NCI-H2081 (cell line): ENCODE results near the gene NEIL1.
"Not testable (repeated sequence)": the region's sequence is repeated elsewhere in the genome, so short reads cannot be mapped to it uniquely, and the experiment has no call there.

ENCODE experiments used
- DNase-seq, 2 experiments: peaks; one replicate each; lab custom pipeline; 2025; lab: John Stamatoyannopoulos, UW

Gene NEIL1

GRCh38 chr15:75380773-75381172 lies 33.9 kb downstream of the NEIL1 start:
- no peak for DNase-seq

DNA sequence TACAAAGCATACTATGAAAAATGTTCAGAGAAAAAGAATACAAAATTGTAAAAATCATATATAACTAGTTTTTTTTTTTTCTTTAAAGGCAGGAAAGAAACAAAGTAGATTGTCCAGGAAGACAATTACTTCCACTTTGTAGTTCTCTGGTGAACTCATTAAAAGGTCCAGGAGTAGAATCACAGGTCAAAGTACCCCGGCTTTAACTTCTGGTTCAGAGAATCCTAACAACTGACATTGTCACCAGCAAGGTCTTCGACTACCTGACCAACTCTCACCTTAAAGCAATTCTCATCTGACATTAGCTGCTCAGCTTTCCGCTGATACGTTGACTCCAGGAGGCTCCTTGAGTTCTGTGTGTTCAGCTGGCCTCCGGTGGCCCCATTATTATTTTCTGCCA lies 37.1 kb downstream of the NEIL1 start:
- not testable (repeated sequence) for DNase-seq

GRCh38 chr15:75389791-75390382 lies 43.0 kb downstream of the NEIL1 start:
- DNase-seq = no peak

DNA sequence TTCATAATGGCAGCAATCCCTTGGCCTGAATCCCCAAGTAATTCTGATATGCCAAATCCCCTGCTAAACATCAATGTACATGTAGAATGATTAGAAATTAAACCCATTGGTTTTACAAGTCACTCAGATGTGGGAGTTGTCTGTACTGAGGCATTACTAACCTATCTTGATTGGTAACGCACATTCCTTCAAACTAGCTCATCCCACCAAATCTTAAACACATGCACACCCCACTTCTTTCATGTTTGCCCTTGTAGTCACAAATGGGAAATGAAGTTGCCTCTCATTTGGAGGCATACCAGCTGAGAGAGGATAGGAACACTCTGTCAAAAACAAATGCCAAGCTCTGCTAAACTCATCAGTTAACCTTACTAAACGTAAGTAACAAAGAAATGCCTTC lies 50.7 kb downstream of the NEIL1 start:
- DNase-seq = no peak

GRCh38 chr15:75403892-75404291 lies 57.1 kb downstream of the NEIL1 start:
- DNase-seq = no peak
